HepG2 (cell line): ENCODE measurements around the gene DENND2D.

ENCODE experiments used
- CTCF ChIP-seq: sonication (generic); formaldehyde crosslinking; IDR thresholded peaks from 2 replicates; pipeline ENCODE4 v1.5.0; 2020; ENCODE audit warnings: mild to moderate bottlenecking, missing genetic modification reagents, moderate library complexity
- FOXK2 ChIP-seq: fragments of 450-650 bp; IDR thresholded peaks from 2 replicates; pipeline ENCODE4 v1.6.1; 2016
- GABPA ChIP-seq, 2 experiments: IDR thresholded peaks; 2 replicates each; pipeline ENCODE4 v1.6.1; 2011 to 2016; ENCODE audit warnings: low read depth in 2 of 2, low read length in 1 of 2, missing biosample characterization in 1 of 2, missing genetic modification characterization in 1 of 2
- RFXANK ChIP-seq: IDR thresholded peaks from 2 replicates; pipeline ENCODE4 v1.6.1; 2016
- USF2 ChIP-seq, 2 experiments: sonication (generic) in 1 of 2; formaldehyde crosslinking in 1 of 2; IDR thresholded peaks; 2 replicates each; pipeline versions ENCODE4 v1.5.1 to v1.6.1; 2011 to 2020; ENCODE audit warnings: borderline replicate concordance in 1 of 2, low read depth in 1 of 2, low read length in 1 of 2, mild to moderate bottlenecking in 1 of 2, missing genetic modification reagents in 1 of 2, moderate library complexity in 1 of 2

- TF ChIP-seq GABPA (IDR thresholded peaks at IDR 0.05; ENCODE audit: low read depth, low read length) = no peak
- no peak for TF ChIP-seq GABPA (CRISPR knock-in tag; IDR thresholded peaks at IDR 0.05; ENCODE audit: low read depth)
- no peak for TF ChIP-seq USF2 (IDR thresholded peaks at IDR 0.05; ENCODE audit: low read depth, low read length)
- no peak for TF ChIP-seq USF2 (CRISPR knock-in tag; IDR thresholded peaks at IDR 0.05; ENCODE audit: borderline replicate concordance)
- no peak for TF ChIP-seq RFXANK (CRISPR knock-in tag)
- TF ChIP-seq FOXK2 = no peak
- no peak for TF ChIP-seq CTCF (CRISPR knock-in tag)
Measured at GRCh38 chr1:111190931-111191451, 9.5 kb downstream of the DENND2D start.
